HG03565 (cell line): ENCODE data around the gene PLEKHM3.

Experiments
- ATAC-seq: cut with Tn5 transposase; IDR thresholded peaks from one replicate; pipeline ENCODE4 v1.9.1; 2021; ENCODE audit warnings: mild to moderate bottlenecking, moderate library complexity; ENCODE audit not compliant: unreplicated experiment

PLEKHM3 gene

GRCh38 chr2:208025037-208025813 lies at the start of gene PLEKHM3:
TSS of gene PLEKHM3 (minus strand) at chr2:208025527. CDS start at chr2:208001639, 23,888 bp downstream.
- peak; percentile 87 for ATAC-seq

DNA sequence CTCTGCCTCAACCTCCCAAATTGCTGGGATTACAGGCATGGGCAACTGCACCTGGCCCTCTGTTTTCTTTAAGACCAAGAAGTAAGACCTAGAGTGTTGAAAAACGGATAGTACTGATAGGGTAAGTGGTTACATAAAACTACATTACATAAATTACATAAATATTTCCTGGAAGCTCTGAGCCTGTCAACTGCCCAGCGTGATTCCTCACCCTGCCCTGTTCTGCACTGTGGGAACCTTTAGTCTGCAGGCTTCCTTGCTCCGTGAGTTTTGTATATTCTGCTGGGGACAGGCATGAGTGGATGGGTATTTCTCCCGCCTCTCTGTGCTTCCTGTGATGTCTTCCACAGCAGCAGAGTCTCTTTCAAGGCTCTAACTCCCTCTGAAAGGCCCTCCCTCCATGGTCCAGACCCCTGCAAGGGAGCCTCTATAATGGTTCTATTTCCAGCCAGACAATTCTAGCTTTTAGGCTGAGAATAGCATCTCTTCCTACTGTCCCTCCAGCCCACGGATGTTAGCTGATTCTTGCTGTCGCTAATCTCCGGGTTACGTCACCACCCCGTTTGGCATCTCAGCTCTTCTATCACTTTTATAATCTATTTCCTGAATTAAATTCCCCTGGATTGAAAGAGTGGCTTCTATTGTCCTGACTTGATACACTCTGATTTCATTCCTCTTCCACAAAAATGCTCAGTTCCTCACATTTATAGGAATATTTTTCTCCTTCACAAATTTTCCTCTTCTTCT lies 49.5 kb upstream of the PLEKHM3 start:
- no peak for ATAC-seq

DNA sequence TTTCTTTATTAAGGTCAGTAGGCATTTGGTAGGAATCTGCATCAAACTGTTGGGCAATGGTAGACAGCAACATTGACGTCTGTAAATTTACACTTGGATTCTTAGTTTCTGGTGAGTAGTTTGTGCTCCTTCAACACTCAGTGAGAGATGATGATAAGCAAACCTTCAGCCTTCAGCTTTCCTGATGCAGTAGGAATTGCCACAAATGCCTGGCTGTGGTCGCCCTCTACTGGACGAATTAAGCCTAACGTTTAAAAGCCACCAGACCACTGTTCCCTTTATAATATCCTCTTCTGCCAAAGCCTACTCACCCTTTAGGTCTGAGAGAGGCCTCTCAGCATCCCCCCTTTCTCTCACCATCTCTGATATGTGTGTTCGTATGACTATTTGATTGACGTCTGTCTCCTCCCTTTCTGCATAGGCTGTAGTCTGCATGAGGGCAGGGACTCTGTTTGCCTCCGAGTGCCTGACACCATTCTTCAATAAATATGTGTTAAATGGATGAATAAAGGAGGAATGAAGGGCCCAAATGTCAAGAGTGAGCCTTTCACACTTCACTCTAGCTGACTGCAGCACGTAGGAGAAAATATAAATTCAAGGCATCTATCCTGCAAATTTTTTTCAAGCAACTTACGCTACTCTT lies 47.0 kb upstream of the PLEKHM3 start:
- peak; percentile 83 for ATAC-seq

DNA sequence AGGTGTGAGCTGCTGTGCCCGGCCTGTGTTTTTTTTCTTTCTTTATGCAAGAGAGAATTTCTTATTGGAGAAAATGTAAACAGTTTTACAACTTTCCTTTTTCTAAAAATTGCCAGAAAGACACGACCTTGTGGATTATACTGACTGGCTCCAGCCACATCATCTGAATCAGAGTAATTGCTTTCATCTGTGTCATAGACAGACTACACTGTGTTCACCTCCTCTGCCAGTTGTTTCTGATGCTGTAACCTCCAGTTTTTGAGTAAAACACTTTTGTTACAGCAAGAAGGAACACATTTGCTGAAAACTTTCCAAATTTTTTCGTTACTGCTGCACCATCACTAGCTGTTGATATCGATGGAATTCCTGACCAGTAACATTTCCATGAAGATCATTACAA lies 43.9 kb upstream of the PLEKHM3 start:
- no peak for ATAC-seq

GRCh38 chr2:208066016-208066415 lies 40.7 kb upstream of the PLEKHM3 start:
- ATAC-seq, result no peak

GRCh38 chr2:208065476-208065875 lies 40.1 kb upstream of the PLEKHM3 start:
- ATAC-seq, result no peak

GRCh38 chr2:208064220-208064961 lies 39.1 kb upstream of the PLEKHM3 start:
- ATAC-seq, result no peak

GRCh38 chr2:208062961-208063360 lies 37.6 kb upstream of the PLEKHM3 start:
- ATAC-seq, result no peak

- ATAC-seq, result no peak
These were observed 36.8 kb upstream of the PLEKHM3 start for GRCh38 chr2:208062113-208062512.

DNA sequence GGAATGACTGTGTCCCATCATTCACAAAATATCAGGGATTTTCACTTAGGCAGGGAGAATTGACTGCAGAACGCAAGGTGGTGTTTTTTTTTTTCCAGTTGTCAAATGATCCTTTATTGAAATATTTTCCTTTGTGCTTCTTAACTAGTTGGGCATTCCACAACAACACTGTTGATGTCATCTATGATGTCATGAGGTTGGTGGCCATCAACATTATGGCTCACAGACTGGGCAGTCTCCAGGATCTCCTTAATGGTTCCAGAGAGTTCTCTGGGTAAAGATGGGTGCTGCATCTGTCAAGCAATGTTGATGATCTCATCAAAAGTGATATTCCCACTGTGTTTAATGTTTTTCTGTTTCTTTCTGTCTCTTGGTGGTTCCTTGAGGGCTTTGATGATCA lies 31.8 kb upstream of the PLEKHM3 start:
- ATAC-seq, result no peak

DNA sequence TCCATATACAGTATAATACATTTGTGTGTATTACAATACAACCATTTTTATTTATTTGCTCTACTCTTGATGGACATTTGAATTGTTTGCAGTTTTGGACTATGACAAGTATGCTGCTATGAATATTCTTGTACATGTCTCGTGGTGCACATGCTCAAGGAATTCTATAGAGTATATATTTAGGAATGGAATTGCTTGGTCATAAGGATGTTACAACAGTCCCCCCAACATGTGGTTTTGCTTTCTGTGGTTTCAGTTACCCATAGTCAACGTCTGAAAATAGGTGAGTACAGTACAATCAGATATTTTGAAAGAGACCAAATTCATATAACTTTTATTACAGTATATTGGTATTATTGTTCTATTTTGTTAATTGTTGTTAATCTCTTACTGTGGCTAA lies 24.1 kb upstream of the PLEKHM3 start:
- no peak for ATAC-seq

DNA sequence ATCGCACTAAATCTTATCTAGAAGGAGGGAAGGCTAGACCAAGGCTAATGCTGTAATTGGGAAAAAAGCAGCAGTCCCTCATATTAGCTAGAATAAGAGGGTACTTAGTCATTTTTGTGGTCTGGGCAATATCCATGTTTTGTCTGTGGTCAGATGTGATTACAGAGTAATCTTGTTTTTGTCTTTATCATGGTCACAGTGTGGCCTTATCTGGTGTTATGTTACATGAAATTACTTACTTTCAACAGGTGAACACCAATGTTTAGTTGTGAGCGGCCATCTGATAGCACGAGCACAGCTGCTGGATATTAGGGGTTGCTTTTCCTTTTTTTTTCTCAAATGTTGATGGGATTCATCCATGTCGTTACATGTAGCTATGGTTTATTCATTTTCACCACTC lies 23.7 kb upstream of the PLEKHM3 start:
- no peak for ATAC-seq

- no peak for ATAC-seq
These were observed 22.5 kb upstream of the PLEKHM3 start for GRCh38 chr2:208047840-208048239.

DNA sequence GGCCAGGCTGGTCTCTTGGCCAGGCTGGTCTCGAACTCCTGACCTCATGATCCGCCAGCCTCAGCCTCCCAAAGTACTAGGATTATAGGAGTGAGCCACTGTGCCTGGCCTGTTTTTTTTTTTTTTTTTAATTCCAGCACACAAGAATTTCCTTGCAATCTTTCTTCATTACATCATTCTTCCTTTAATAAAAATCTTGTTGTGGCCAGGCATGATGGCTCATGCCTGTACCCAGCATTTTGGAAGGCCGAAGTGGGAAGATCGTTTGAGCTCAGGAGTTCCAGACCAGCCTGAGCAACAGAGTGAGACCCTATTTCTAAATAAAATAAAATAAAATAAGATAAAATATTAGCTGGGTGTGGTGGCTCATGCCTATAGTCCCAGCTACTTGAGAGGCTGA lies 21.4 kb upstream of the PLEKHM3 start:
- ATAC-seq, result no peak

- no peak for ATAC-seq
These were observed 17.1 kb upstream of the PLEKHM3 start for GRCh38 chr2:208042450-208042849.

- ATAC-seq, result no peak
These were observed 16.7 kb upstream of the PLEKHM3 start for GRCh38 chr2:208042041-208042440.

DNA sequence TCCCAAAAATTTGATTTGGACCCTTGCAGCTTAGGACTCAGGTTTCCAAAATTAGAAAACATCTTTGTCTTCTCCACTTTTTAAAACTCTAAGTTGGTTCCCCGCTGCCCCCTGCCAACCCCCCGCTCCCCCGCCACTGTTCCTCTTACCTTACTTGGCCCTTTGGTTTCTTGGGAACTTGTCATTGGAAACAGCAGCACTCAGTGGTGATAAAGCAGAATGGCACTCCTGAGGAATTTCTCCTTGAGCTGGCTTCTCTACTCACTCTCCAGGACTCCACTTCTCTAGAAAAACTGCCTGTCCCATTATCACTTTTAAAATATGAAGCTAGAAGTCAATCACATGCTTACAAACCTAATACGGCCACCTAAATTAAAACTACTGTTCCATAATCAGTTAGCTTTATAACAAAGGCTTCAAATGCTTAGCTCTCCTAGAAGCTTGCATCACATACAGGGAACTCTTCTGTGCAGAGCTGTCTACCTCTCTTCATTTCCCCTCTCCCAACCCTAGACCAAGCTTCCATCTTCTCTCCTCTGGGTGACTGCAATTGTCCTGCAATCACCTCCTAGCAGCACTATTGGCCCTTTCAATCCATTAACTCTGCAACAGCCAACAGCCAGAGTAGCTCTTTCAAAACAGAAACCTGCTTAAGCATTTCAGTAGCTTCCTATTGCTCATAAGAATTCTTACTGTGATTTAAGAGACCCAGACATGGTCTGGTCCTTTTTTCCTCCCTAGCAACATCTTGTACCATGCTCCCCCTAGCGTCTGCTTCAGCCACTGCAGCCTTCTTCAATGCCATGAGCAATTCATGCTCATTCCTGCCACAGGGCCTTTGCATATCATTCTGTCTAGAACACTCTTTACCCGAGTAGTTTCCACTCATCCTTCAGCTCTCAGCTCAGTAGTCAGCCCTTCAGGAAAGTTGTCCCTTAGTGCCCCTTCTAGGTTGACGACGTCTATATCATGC lies 15.2 kb upstream of the PLEKHM3 start:
- ATAC-seq, result peak; percentile 85

GRCh38 chr2:208039376-208040110 lies 14.2 kb upstream of the PLEKHM3 start:
- ATAC-seq, result no peak
